ENCODE results near the gene TMEM53. TPM values are rescaled to one million over a fixed set of nuclear protein-coding genes. Genes with fewer than 3 reads are reported as not detected.

Gene TMEM53
- total RNA-seq, 2 donors from 2014 or later = 6.2 to 7.6 TPM

GRCh38 chr1:44642925-44643324 is 31.4 kb downstream of the TMEM53 start:
- DNase-seq (no peak), ATAC-seq (no peak)
- Histone ChIP-seq H3K36me3 (replicated peaks in 1 of 2; ENCODE audit: insufficient read depth in 1 of 2, low read depth in 2 of 2) (peaks cover 0 to 22% of the 10 kb centered on the region in 2 donors), H3K4me3 (no peak overlapping the region), H3K9me3 (no peaks in the 10 kb centered on the region), H3K4me1 (no peaks in the 10 kb centered on the region), H3K27me3 (no peaks in the 10 kb centered on the region), H3K27ac (no peak overlapping the region)
- WGBS, 2 donors = 75 to 78% methylated on average over 3 of the region's 3 CpGs
- TF ChIP-seq, protein P1, sequence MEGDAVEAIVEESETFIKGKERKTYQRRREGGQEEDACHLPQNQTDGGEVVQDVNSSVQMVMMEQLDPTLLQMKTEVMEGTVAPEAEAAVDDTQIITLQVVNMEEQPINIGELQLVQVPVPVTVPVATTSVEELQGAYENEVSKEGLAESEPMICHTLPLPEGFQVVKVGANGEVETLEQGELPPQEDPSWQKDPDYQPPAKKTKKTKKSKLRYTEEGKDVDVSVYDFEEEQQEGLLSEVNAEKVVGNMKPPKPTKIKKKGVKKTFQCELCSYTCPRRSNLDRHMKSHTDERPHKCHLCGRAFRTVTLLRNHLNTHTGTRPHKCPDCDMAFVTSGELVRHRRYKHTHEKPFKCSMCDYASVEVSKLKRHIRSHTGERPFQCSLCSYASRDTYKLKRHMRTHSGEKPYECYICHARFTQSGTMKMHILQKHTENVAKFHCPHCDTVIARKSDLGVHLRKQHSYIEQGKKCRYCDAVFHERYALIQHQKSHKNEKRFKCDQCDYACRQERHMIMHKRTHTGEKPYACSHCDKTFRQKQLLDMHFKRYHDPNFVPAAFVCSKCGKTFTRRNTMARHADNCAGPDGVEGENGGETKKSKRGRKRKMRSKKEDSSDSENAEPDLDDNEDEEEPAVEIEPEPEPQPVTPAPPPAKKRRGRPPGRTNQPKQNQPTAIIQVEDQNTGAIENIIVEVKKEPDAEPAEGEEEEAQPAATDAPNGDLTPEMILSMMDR (IDR thresholded peaks at IDR 0.05) = no peak
- TF ChIP-seq POLR2A (IDR thresholded peaks at IDR 0.05) = no peak
- intact Hi-C loops (cut with DNase I) = loop anchor here (10.0 kb wide), 2 partner anchors 268 to 418 kb away; no protein-coding TSS in a partner anchor

DNA sequence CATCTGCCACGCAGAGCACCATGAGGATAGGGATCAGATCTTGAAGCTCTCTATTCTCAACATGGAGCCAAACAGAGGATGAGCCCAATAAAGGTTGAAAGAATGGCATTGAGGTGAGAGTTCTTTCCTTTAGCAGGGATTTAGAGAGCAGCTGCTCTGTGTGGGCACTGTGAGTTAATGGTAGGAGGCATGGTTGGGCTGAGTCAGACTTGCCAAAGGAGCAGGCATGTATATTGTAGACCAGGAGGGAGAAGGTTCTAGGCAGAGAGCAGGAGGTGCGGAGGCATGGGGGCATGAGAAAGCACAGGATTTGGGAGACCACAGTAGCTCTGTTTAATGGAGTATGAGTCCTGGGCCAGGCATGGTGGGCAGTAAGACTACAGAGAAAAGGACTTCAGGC is 32.0 kb downstream of the TMEM53 start:
- H3K36me3 ChIP-seq (replicated peaks in 1 of 2; ENCODE audit: insufficient read depth in 1 of 2, low read depth in 2 of 2) = peaks cover 0 to 20% of the 10 kb centered on the region in 2 donors
- DNase-seq = no peak
- no peak overlapping the region for H3K4me3 ChIP-seq
- no peaks in the 10 kb centered on the region for H3K4me1 ChIP-seq
- no peak overlapping the region for H3K27ac ChIP-seq
- no peak for TF ChIP-seq POLR2A (IDR thresholded peaks at IDR 0.05)
- TF ChIP-seq, protein P1 (IDR thresholded peaks at IDR 0.05) = no peak
- H3K27me3 ChIP-seq = no peaks in the 10 kb centered on the region
- H3K9me3 ChIP-seq = no peaks in the 10 kb centered on the region
- intact Hi-C loops (cut with DNase I) = loop anchor here (10.0 kb wide), 2 partner anchors 267 to 417 kb away; no protein-coding TSS in a partner anchor
- ATAC-seq = no peak
- WGBS, 2 donors = 91% methylated on average over 2 of the region's 2 CpGs

GRCh38 chr1:44641126-44642102 is 32.9 kb downstream of the TMEM53 start:
- no peak for TF ChIP-seq POLR2A (IDR thresholded peaks at IDR 0.05)
- TF ChIP-seq, protein P1 (IDR thresholded peaks at IDR 0.05) = no peak
- ATAC-seq = no peak
- H3K4me3 ChIP-seq = no peak overlapping the region
- no peaks in the 10 kb centered on the region for H3K4me1 ChIP-seq
- peaks cover 2 to 23% of the 10 kb centered on the region in 2 donors for H3K36me3 ChIP-seq (replicated peaks in 1 of 2; ENCODE audit: insufficient read depth in 1 of 2, low read depth in 2 of 2)
- no peak overlapping the region for H3K27ac ChIP-seq
- intact Hi-C loops (cut with DNase I) = loop anchor here (10.0 kb wide), 2 partner anchors 267 to 417 kb away; no protein-coding TSS in a partner anchor
- no peaks in the 10 kb centered on the region for H3K27me3 ChIP-seq
- DNase-seq = no peak
- 72 to 77% methylated on average over 11 to 12 of the region's 12 CpGs for WGBS, 2 donors
- no peaks in the 10 kb centered on the region for H3K9me3 ChIP-seq

- WGBS, 2 donors = 77 to 78% methylated on average over 23 to 24 of the region's 24 CpGs
- Histone ChIP-seq H3K9me3 (no peaks in the 10 kb centered on the region), H3K27ac (no peak overlapping the region), H3K27me3 (no peaks in the 10 kb centered on the region), H3K4me3 (no peak overlapping the region), H3K4me1 (no peaks in the 10 kb centered on the region), H3K36me3 (replicated peaks in 1 of 2; ENCODE audit: insufficient read depth in 1 of 2, low read depth in 2 of 2) (peaks cover 7 to 27% of the 10 kb centered on the region in 2 donors)
- TF ChIP-seq, protein P1 (IDR thresholded peaks at IDR 0.05) = no peak
- no peak for TF ChIP-seq POLR2A (IDR thresholded peaks at IDR 0.05)
- no peak for DNase-seq
- intact Hi-C loops (cut with DNase I) = loop anchor here (10.0 kb wide), 2 partner anchors 266 to 416 kb away; no protein-coding TSS in a partner anchor
- no peak for ATAC-seq
Measured at GRCh38 chr1:44640200-44640853, 34.0 kb downstream of the TMEM53 start.
